Measurements from ENCODE around the gene AP3D1.

DNA sequence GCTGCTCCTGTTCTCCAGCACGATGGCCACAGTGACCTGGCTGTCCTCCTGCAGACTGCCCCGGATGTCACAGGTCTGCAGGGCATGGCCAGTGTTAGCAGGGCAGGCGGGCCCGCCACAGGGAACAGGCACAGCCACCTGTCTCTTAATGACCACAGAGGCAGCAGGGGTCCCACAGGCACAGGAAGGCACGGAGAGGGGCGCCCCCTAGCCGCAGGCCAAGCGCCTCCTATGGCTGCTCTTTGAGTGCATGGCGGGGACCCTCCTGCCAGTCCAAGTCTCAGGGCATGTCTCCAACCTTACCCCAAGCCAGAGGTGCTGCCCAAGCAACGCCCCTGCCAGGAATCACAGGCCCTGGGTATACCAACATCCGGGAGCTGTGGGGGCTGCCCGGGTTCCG, 40.5 kb downstream of the AP3D1 start:
- TF ChIP-seq CTCF (IDR thresholded peaks at IDR 0.05; ENCODE audit: extremely low read depth in 1 of 2, insufficient read depth in 1 of 2, low read depth in 1 of 2, low read length in 2 of 2) (no peak), JUN (IDR thresholded peaks at IDR 0.05; ENCODE audit: borderline replicate concordance, insufficient read depth, insufficient read length, low read depth) (no peak), POLR2A (IDR thresholded peaks at IDR 0.05; ENCODE audit: low read depth, low read length) (no peak), POLR2AphosphoS5 (IDR thresholded peaks at IDR 0.05; ENCODE audit: insufficient read depth, low read depth, low read length) (no peak), MYC (IDR thresholded peaks at IDR 0.05; ENCODE audit: low read depth, low read length) (no peak), EZH2 (IDR thresholded peaks at IDR 0.05; ENCODE audit: borderline replicate concordance, low read depth, low read length, severe bottlenecking) (no peak), FOS (IDR thresholded peaks at IDR 0.05; ENCODE audit: borderline replicate concordance, insufficient read depth, low read length) (no peak), GATA2 (IDR thresholded peaks at IDR 0.05; ENCODE audit: insufficient read depth, insufficient read length, low read depth, low read length) (no peak)
- TF ChIP-seq, protein P1, sequence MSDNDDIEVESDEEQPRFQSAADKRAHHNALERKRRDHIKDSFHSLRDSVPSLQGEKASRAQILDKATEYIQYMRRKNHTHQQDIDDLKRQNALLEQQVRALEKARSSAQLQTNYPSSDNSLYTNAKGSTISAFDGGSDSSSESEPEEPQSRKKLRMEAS (IDR thresholded peaks at IDR 0.05; ENCODE audit: insufficient read depth, insufficient read length): no peak

Data from endothelial cell of umbilical vein (primary cell).